Lower lobe of right lung (tissue), 2 donors: Measurements from ENCODE around the gene MTTP. TPM values are rescaled to one million over a fixed set of nuclear protein-coding genes. Genes with fewer than 3 reads are reported as not detected.

ENCODE experiments used
- ATAC-seq, 2 donors: fragments of 200-7000 bp; cut with Tn5 transposase; one replicate each; pipeline ENCODE4 v1.9.1; 2020 to 2022; ENCODE audit warnings: mild to moderate bottlenecking in 2 of 2, moderate library complexity in 2 of 2
- DNase-seq: peaks from one replicate; pipeline ENCODE4 v3.0.0-alpha.2; 2020
- H3K27ac ChIP-seq: fragments of 200-600 bp; one replicate; pipeline ENCODE4 v1.8.0; 2022
- H3K27me3 ChIP-seq: fragments of 200-600 bp; one replicate; pipeline ENCODE4 v1.8.0; 2022; ENCODE audit warnings: low read depth
- H3K36me3 ChIP-seq: fragments of 200-600 bp; one replicate; pipeline ENCODE4 v1.8.0; 2022; ENCODE audit warnings: mild to moderate bottlenecking
- H3K4me1 ChIP-seq: fragments of 200-600 bp; one replicate; pipeline ENCODE4 v1.8.0; 2022
- H3K4me3 ChIP-seq: fragments of 200-600 bp; one replicate; pipeline ENCODE4 v1.8.0; 2022; ENCODE audit warnings: mild to moderate bottlenecking
- H3K9me3 ChIP-seq: fragments of 200-600 bp; one replicate; pipeline ENCODE4 v1.8.0; 2022
- CTCF ChIP-seq: fragments of 200-600 bp; IDR thresholded peaks from one replicate; pipeline ENCODE4 v1.8.0; 2022; ENCODE audit warnings: antibody characterized with exemption, mild to moderate bottlenecking
- intact Hi-C: fragments of 100-400 bp; cut with DNase I; formaldehyde crosslinking; loops from one replicate; pipeline ENCODE4 v1.11.0; 2022
- total RNA-seq: library from RNA; stranded (reverse); fragmentation: NEBNext Ultra II Directional; extraction: Animal tissue kit (Norgen Biotek cat#: 25700); gene quantifications from one replicate; pipeline ENCODE4 v1.2.1, GENCODE V29; 2021
- donor health status: DM: no; HTN: yes; CAD: no; lungs with severe emphysema.

The MTTP gene
- total RNA-seq, 1 donor from 2014 or later: 0.15 TPM

- H3K27ac ChIP-seq: no peak overlapping the region
- DNase-seq (no peak), ATAC-seq (no peak)
- no peaks in the 10 kb centered on the region for H3K36me3 ChIP-seq
- no peak for TF ChIP-seq CTCF
- H3K9me3 ChIP-seq: no peaks in the 10 kb centered on the region
- intact Hi-C loops: no loop called here
- H3K4me1 ChIP-seq: no peaks in the 10 kb centered on the region
- no peaks in the 10 kb centered on the region for H3K27me3 ChIP-seq
- no peak overlapping the region for H3K4me3 ChIP-seq
Observed at GRCh38 chr4:99651016-99651769, 76.6 kb downstream of the MTTP start.

GRCh38 chr4:99651811-99652485, 77.3 kb downstream of the MTTP start:
- DNase-seq (peak; percentile 44), ATAC-seq (peak in 1 of 2 donors; percentile 10)
- no peak for TF ChIP-seq CTCF
- Histone ChIP-seq H3K4me1 (no peaks in the 10 kb centered on the region), H3K27me3 (no peaks in the 10 kb centered on the region), H3K36me3 (no peaks in the 10 kb centered on the region), H3K9me3 (no peaks in the 10 kb centered on the region), H3K4me3 (no peak overlapping the region), H3K27ac (no peak overlapping the region)
- intact Hi-C loops: no loop called here

- TF ChIP-seq CTCF: no peak
- H3K36me3 ChIP-seq: no peaks in the 10 kb centered on the region
- intact Hi-C loops: no loop called here
- no peak overlapping the region for H3K27ac ChIP-seq
- H3K4me3 ChIP-seq: no peak overlapping the region
- H3K9me3 ChIP-seq: no peaks in the 10 kb centered on the region
- peak; percentile 45 for DNase-seq
- H3K4me1 ChIP-seq: no peaks in the 10 kb centered on the region
- ATAC-seq: peak in 1 of 2 donors; percentile 13
- no peaks in the 10 kb centered on the region for H3K27me3 ChIP-seq
Observed at GRCh38 chr4:99652596-99653436, 78.2 kb downstream of the MTTP start.

GRCh38 chr4:99653916-99654315, 79.3 kb downstream of the MTTP start:
- no peak overlapping the region for H3K4me3 ChIP-seq
- no peaks in the 10 kb centered on the region for H3K36me3 ChIP-seq
- TF ChIP-seq CTCF: no peak
- no peaks in the 10 kb centered on the region for H3K4me1 ChIP-seq
- ATAC-seq: no peak
- H3K27ac ChIP-seq: no peak overlapping the region
- H3K9me3 ChIP-seq: no peaks in the 10 kb centered on the region
- no peaks in the 10 kb centered on the region for H3K27me3 ChIP-seq
- no peak for DNase-seq
- intact Hi-C loops: no loop called here

- no peaks in the 10 kb centered on the region for H3K36me3 ChIP-seq
- intact Hi-C loops: no loop called here
- no peak overlapping the region for H3K27ac ChIP-seq
- no peak for ATAC-seq
- no peak for TF ChIP-seq CTCF
- H3K4me3 ChIP-seq: no peak overlapping the region
- H3K9me3 ChIP-seq: no peaks in the 10 kb centered on the region
- DNase-seq: no peak
- H3K4me1 ChIP-seq: no peaks in the 10 kb centered on the region
- H3K27me3 ChIP-seq: no peaks in the 10 kb centered on the region
Observed at GRCh38 chr4:99654361-99654761, 79.7 kb downstream of the MTTP start.
